Measurements from ENCODE around the gene OSBPL5.
"Not testable (repeated sequence)": the region's sequence is repeated elsewhere in the genome, so short reads cannot be mapped to it uniquely, and the experiment has no call there.

Gene OSBPL5

GRCh38 chr11:3182462-3182852, 17.3 kb upstream of the OSBPL5 start:
- no peak for DNase-seq (ENCODE audit: low read depth in 2 of 2)

GRCh38 chr11:3181725-3182461, 16.8 kb upstream of the OSBPL5 start:
- no peak for DNase-seq (ENCODE audit: low read depth in 2 of 2)

- DNase-seq (ENCODE audit: low read depth in 2 of 2): no peak
These were observed 15.8 kb upstream of the OSBPL5 start for GRCh38 chr11:3180869-3181268.

GRCh38 chr11:3178349-3178748, 13.2 kb upstream of the OSBPL5 start:
- no peak for DNase-seq (ENCODE audit: low read depth in 2 of 2)

GRCh38 chr11:3177931-3178330, 12.8 kb upstream of the OSBPL5 start:
- no peak for DNase-seq (ENCODE audit: low read depth in 2 of 2)

GRCh38 chr11:3176487-3176886, 11.4 kb upstream of the OSBPL5 start:
- no peak for DNase-seq (ENCODE audit: low read depth in 2 of 2)

GRCh38 chr11:3175194-3175593, 10.1 kb upstream of the OSBPL5 start:
- DNase-seq (ENCODE audit: low read depth in 2 of 2): no peak

GRCh38 chr11:3174387-3174786, 9.3 kb upstream of the OSBPL5 start:
- DNase-seq (ENCODE audit: low read depth in 2 of 2): no peak

GRCh38 chr11:3173795-3174194, 8.7 kb upstream of the OSBPL5 start:
- no peak for DNase-seq (ENCODE audit: low read depth in 2 of 2)

GRCh38 chr11:3171931-3172560, 6.9 kb upstream of the OSBPL5 start:
- DNase-seq (ENCODE audit: low read depth in 2 of 2): no peak

GRCh38 chr11:3170756-3171650, 5.9 kb upstream of the OSBPL5 start:
- no peak for DNase-seq (ENCODE audit: low read depth in 2 of 2)

GRCh38 chr11:3170044-3170755, 5.1 kb upstream of the OSBPL5 start:
- no peak for DNase-seq (ENCODE audit: low read depth in 2 of 2)

GRCh38 chr11:3169255-3170043, 4.3 kb upstream of the OSBPL5 start:
- DNase-seq (ENCODE audit: low read depth in 2 of 2): peak in 1 of 2 donors; percentile 22

GRCh38 chr11:3168742-3169254, 3.7 kb upstream of the OSBPL5 start:
- DNase-seq (ENCODE audit: low read depth in 2 of 2): not testable (repeated sequence)

- DNase-seq (ENCODE audit: low read depth in 2 of 2): no peak
These were observed 2.3 kb upstream of the OSBPL5 start for GRCh38 chr11:3167143-3168119.

- DNase-seq (ENCODE audit: low read depth in 2 of 2): no peak
These were observed 1.4 kb upstream of the OSBPL5 start for GRCh38 chr11:3166268-3167142.

GRCh38 chr11:3165916-3166267, 782 bp upstream of the OSBPL5 start:
- no peak for DNase-seq (ENCODE audit: low read depth in 2 of 2)

- DNase-seq (ENCODE audit: low read depth in 2 of 2): no peak
These were observed 458 bp downstream of the OSBPL5 start for GRCh38 chr11:3164552-3165151.
